Stimulated activated CD8-positive, alpha-beta memory T cell treated with anti-CD3 and anti-CD28 coated beads, Interleukin-7, amount 100 ng/mL, for 24 hours (primary cell): Measurements from ENCODE around the gene NIPSNAP2.
"Not testable (repeated sequence)": the region's sequence is repeated elsewhere in the genome, so short reads cannot be mapped to it uniquely, and the experiment has no call there.

Experiments used
- DNase-seq: peaks from one replicate; pipeline ENCODE4 v3.0.0-alpha.2; 2020; ENCODE audit warnings: low read depth

NIPSNAP2 gene

GRCh38 chr7:55964261-55965099, at the start of gene NIPSNAP2:
TSS of gene NIPSNAP2 (plus strand) at chr7:55964585. CDS start at chr7:55964610, 25 bp downstream.
- peak; percentile 29 for DNase-seq

DNA sequence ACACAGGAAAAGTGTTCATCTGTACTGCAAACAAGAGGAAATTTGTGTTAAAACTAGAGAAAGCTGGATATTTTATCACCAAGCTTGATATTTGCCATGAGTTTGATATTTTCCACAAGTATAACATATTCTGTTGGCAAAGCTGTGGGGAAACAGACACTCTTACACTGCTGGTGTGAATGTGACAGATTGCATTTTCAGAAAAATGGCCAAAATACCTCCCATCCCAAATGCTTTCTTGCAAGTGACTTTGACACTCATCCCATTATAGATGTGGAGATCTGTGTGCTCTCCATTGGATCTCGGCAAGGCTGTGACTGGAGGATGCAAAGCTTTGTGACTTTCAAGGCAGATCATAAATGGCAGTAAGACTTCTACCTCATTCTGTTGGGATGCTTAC, 46.6 kb upstream of the NIPSNAP2 start:
- DNase-seq: no peak

DNA sequence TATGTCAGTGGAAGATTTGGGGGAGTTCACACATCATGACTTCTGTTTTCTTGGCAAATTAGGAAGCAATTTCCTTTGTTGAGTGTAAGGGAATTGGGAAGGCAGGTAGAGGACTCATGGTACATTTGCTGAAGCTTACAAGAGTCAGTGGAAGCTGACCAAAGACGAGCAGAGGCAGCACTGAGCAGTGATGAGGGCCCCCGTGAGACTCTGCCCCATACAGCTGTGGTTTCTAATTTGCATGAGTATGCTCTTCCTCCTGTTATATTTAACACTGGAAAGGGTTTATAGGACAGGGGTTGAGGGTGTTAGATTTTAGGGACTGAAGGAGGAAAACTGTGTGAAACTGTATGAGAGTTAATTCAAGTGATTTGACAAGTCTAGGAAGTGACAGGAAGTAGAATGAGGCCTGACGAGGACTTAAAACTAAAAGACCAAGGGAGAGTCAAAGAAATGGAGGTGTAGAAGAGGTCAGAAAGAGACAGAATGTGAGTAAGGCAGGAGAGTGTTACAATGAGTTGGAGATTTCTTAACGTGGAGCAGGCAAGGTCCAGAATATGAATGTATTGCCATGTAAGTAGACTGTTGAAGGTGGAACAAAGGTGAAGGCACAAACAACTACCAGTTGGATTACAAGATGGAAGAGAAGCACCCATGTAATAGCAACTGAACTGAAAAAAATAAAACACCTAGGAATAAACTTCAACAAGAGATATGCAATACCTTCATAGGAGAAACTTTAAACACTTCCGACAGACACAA, 36.2 kb upstream of the NIPSNAP2 start:
- DNase-seq: no peak

DNA sequence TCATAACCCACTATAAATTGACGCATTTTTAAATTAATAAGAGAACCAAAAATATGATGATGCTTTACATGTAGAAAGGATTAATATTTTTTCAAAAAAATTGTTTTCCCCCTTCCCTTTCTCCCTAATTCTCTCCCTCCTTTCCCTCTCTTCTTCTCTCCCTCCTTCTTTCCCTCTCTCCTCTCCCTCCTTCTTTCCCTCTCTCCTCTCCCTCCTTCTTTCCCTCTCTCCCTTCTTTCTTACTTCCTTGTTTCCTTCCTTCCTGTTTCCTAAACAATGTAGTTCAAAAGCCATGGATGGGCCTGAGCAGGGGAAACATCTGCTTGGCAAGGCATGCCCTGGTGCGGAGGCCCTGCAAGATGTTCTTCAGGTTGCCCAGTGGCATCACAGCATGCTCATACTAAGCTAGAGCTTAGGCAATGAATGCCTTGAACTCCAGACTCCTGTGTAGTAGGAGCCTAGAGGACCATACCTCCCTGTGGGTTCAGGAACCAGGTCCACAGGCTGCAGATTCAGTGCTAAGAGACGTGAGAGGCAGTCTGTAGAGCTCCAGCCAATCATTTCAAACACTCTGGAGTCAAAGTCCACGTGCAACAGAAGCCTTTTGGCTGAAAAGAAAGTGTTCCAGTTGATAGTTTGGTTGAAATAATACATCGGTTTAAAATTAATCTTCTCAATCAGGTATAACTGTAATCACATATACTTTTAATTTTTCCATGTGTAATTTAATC, 32.8 kb upstream of the NIPSNAP2 start:
- no peak for DNase-seq

DNA sequence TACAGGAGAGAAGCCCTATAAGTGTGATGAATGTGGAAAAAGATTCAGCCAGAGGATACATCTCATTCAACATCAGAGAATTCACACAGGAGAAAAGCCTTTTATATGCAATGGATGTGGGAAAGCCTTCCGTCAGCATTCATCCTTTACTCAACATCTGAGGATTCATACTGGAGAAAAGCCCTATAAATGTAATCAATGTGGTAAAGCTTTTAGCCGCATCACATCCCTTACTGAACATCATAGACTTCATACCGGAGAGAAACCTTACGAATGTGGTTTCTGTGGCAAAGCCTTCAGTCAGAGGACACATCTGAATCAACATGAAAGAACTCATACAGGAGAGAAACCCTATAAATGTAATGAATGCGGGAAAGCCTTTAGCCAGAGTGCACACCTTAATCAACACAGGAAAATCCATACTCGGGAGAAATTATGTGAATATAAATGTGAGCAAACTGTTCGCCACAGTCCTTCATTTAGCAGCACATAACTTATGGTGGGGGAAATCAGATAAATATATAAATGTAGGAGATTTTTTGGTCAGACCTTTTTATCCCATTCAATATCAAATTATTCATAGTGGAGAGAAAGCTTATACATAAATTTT, 24.8 kb upstream of the NIPSNAP2 start:
- no peak for DNase-seq

GRCh38 chr7:55946545-55946944, 17.8 kb upstream of the NIPSNAP2 start:
- DNase-seq: no peak

GRCh38 chr7:55951637-55952351, 12.6 kb upstream of the NIPSNAP2 start, which contains the start of gene MRPS17:
TSS of gene MRPS17 (plus strand) at chr7:55951877. CDS start at chr7:55953196, 1,319 bp downstream.
- DNase-seq: peak; percentile 82

- DNase-seq: not testable (repeated sequence)
Measured at GRCh38 chr7:55952352-55952671, 12.1 kb upstream of the NIPSNAP2 start.

DNA sequence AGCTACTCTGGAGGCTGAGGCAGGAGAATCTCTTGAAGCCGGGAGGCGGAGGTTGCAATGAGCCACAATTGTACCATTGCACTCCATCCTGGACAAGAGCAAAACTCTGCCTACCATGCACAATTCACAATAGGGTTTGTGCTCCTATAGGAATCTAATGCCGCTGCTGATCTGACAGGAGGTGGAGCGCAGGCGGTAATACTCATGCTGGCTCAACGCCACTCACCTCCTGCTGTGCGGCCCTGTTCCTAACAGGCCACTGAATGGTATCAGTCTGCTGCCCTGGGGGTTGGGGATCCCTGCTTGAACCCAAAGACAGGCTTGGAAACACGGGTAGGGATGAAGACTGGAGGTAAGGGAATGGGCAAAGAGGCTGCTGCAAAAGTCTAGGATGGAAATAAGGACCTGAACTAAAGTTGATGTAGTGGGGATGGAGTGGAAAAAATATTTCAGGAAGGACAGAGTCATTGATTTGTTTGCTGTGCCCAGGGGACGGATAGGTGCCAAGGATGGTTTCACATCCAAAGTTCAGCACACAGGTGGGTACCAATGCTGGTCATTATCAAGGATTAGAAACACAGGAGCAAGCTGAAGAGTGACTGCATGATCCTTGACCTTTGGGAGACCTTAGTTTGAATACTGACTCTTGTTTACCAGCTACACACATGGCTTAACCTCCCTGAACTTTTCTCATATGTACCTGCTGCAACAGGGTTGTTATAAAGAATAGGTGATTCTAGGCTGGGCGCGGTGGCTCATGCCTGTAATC, 10.5 kb upstream of the NIPSNAP2 start:
- DNase-seq: no peak

- DNase-seq: no peak
Measured at GRCh38 chr7:55957190-55957589, 7.2 kb upstream of the NIPSNAP2 start.

DNA sequence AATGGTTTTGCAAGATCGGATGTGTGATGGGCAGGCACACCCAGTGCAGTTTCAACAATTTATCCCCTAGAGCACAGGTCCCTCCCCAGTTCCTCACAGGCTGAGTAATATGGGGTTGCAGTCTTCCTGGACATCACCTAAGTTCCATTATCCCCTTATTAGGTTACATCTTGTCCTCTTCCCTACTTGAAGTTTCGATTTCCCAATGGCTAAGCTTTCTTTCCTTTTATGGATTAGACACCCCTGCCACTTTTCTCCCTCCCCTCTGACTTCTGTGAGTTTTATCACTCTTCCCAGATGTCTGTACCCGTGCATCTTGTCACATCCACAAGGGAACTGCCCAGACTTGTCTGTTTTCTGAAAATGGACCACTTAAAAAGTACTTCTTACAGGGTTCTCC, 2.4 kb upstream of the NIPSNAP2 start:
- DNase-seq: no peak

GRCh38 chr7:55963584-55964168, 709 bp upstream of the NIPSNAP2 start:
- no peak for DNase-seq

DNA sequence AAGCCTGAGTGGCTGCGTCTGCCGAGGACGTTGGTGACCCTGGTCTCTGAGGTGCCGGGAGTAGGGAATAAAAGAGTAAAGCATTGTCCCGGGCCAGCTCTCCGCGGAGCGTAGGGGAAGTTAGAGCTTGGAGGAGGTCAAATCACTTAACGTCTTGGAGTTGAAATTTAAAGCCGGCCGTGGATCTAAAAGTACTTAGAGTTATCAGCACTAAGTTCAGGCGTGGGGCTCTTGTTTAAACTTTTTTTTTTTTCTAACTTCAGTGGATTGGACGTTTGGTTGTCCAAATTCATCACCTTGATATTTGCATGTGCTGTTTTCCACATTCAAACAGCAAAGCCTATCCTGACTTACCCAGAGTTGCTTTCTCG, 700 bp downstream of the NIPSNAP2 start:
- DNase-seq: no peak

DNA sequence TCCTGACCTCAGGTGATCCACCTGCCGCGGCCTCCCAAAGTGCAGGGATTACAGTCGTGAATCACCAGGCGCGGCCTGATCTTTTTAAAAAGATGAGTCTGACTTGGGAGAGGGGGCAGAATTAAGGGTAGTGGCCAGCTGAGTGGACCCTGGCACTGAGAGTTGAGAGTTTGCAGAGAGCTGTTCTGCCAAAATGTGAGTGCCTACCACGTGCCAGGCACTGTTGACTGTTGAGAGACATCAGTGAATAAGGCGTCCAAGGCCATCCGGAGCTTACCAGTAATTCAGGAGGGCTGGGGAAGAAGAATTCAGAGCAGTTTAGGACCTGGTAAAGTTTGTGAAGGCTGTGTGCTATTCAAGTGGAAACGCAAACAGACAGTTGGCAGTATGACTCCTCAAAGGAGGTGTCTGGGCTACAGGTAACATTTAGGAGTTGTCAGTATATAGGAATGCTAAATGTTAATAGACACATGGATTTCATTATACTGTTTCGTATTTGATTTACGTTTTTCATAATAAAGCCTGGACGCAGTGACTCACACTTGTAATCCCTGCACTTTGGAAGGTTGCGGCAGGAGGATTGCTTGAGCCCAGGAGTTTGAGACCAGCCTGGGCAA, 1.5 kb downstream of the NIPSNAP2 start:
- DNase-seq: no peak

- DNase-seq: no peak
Measured at GRCh38 chr7:55966851-55967250, 2.5 kb downstream of the NIPSNAP2 start.

DNA sequence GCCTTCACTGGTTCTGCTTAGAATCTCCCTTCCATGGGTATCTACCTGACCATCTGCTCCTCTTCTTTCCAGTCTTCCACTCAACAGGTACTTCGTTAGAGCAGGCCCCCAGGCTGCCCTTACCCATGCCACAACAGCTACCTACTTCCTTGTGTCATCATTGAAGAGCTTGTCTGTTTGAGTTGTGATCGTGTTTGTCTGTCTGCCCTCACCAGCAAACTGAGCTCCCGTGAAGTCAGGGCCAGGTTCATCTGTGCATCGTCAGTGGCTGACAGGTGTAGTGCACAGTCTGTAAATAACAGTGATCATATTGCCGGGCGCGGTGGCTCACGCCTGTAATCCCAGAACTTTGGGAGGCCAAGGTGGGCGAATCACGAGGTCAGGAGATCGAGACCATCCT, 5.0 kb downstream of the NIPSNAP2 start:
- DNase-seq: no peak

GRCh38 chr7:55970561-55970960, 6.2 kb downstream of the NIPSNAP2 start:
- no peak for DNase-seq

DNA sequence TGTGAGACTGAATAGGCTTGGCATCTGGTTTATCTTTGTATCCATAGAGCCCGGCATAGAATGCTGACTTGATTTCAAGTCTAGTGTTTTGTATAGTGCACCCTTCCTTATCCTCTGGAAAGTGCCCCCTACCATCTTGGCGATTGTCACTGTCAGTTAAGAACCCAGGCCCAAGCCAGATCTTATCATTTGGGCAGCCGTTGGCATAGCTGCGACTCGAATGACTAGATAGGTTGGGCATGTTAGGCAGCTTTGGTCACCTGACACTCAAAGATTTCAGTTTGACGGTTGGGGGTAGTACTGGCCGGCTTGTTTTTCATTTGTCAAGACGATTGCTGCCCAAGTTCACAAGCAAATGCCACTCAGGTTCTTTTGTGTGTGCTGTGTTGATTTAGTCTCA, 6.6 kb downstream of the NIPSNAP2 start:
- DNase-seq: no peak

GRCh38 chr7:55973747-55974250, 9.4 kb downstream of the NIPSNAP2 start:
- no peak for DNase-seq
